SIG-M5 (cell line): Measurements from ENCODE around the gene GJB6.

Experiments used
- DNase-seq: peaks from one replicate; lab custom pipeline; 2025; lab: John Stamatoyannopoulos, UW

The GJB6 gene

DNA sequence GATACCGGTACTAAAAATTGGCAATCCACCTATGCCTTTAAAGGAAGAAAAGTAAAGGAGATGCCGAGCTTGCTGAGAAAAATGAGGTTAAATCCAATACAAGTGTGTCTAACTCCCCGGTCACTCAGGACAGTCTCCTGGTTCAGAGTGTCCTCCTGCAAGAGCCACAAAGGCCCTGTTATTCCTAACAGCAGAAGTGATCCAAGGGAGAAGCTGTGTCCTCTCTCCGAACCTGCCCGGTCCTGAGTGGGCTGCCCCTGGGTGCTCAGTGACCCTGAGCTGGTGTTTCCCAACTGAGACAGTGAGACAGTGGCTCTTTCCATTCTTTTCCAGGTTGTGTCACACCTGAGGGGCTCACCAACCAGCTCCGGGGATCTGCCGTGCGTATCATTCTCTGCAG lies 4.8 kb downstream of the GJB6 start:
- DNase-seq: no peak

DNA sequence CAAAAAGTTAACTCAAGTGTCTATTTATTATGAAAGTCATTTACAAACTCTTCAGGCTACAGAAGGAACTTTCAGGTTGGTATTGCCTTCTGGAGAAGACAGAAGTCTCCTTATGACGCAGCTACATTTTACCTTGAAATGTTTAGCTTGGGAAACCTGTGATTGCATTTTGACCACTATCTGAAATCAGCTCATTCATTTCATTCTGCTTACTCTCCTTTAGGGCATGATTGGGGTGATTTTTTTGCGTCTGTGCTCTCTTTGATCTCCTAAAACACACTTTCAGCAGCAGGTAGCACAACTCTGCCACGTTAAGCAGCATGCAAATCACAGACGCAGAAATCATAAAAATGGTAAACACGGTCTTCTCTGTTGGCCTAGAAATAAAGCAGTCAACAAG lies 9.6 kb downstream of the GJB6 start:
- DNase-seq: no peak

GRCh38 chr13:20221772-20222171 lies 10.3 kb downstream of the GJB6 start:
- peak; percentile 86 for DNase-seq

GRCh38 chr13:20219577-20219976 lies 12.5 kb downstream of the GJB6 start:
- no peak for DNase-seq

DNA sequence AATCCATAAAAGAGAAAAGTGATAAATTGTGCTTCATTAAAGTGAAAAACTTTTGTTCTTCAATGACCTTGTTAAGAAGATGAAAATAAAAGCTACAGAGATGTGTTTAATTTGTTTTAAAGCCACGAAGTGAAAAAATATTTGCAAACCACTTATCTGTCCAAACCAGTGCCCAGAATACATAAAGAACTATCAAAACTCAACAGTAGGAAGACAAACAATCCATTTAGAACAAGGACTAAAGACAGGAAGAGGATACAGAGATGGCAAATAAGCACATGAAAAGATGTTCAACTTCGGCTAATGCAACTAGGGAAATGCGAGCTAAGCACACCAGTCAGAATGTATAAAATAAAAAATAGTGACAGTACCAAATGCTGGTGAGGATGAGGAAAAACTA lies 15.0 kb downstream of the GJB6 start:
- DNase-seq: no peak

DNA sequence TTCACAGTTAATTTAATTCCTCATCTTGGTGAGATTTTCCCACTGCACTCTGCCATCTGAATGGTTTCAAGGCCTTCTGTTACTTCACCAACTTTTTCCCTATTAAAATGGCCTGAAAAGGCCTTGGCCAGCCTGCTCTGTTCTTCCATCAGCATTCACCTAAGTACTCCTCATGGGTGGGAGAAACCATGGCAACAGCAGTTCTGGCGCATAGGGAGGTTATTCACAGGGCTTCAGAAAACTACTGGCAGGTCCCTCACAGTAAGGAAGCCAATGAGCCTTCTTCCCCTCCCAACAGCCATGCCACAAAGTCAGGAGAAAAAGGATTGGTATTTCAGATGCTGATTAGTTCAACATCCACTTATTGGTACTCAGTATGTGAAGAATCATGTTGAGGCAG lies 22.2 kb downstream of the GJB6 start:
- DNase-seq: no peak

DNA sequence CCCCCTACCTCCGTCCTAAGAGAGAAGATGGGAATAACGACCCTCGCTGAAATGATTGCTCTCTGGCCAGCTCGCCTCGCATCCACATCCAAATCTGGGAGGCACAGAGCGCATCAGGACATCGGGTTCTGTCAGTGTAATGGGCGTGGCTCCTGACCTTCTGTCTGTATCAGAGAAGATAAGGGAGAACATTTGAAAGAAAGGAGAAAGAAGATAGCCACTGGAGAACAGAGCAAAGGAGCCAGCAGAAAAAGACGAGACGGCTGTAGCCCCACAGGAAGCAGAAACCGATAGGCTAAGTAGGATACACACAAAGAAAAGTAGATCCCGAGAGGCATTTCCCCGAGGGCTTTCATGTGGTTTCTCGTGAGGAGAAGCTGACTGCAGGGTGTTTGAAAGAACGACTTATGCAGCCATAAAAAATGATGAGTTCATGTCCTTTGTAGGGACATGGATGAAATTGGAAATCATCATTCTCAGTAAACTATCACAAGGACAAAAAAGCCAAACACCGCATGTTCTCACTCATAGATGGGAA lies 25.4 kb downstream of the GJB6 start:
- DNase-seq: no peak

DNA sequence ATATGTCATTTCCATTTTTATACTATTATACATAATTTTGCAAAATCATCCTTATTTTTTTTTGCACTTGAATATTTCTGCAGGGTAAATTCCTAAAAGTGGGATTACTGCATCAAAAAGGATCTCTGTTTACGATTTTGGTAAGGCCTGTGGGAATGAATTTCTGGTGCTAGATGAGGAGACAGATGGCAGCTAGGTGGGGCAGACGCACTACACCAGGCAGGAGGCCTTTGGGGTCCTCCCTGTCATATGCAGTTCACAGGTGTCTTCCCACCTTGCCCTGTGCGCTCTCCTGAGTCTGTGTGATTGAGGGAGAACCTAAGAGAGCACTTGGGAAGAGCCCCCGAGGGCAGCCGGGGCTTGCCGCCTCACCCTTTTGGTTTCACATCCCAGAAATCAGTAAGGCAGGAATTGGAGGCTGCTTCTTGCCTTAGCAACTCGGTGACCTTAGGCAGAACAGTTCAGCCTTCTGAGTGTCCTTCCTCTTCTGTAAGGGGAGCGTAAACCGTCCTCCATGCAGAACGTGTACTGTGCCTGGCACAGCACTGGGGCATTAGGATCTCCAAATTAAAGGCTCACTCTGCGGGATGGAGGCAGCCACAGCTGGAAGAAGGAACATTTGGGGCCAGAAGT lies 25.9 kb downstream of the GJB6 start:
- DNase-seq: no peak

GRCh38 chr13:20198781-20199180 lies 33.3 kb downstream of the GJB6 start:
- DNase-seq: no peak

- no peak for DNase-seq
Measured at GRCh38 chr13:20197361-20197834, 34.7 kb downstream of the GJB6 start.

DNA sequence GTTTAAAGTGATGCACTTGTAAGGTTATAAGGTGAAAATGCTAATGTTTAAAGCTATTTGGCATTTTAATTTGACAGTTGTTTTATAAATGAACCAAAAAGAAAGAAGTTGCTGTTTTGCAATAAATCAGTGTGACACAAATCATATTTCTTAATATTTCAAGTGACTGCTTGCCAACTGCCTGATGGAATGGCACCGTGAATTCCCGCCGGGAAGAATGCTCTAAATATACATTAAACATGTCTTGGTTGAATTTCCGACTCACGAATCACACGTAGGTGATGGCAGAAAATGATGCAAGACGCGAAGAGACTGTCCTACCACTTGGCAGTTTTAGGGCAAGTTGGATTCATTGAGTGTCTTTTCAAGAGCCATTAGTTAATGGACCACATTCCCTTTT lies 36.3 kb downstream of the GJB6 start:
- DNase-seq: no peak

DNA sequence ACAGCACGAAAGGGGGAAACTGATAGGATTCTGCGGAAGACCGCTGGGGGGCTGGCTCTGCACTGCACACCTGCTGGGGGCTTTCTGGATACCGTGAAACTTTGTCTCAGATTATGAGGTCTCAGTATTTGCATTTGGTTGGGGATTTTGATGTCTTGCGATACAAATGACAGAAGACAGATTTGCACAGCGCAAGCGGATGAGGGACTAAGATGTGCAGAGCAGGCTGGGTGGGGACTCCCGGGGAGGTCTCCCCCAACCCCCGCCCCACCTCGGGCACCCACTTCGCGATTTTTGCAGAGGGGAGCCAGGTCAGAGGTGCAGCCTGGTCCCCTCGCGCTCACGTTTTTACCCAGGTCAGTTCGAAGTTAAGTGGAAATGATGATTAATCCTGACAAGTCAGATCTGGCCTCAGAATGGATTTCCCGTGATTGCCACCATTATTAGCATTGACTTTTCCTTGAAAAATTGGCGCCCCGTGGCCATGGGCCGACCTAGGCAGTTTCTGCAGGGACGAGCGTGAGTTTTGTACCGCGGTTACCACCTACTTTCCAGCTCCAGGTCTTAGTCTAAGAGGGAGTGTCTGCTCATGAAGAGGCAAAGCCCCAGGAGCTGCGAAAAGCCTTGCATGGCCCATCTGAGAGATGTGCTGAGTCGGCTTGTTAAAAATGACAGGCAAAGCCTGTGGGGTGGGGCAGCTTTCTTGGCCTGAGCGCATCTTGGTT lies 38.0 kb downstream of the GJB6 start:
- no peak for DNase-seq

DNA sequence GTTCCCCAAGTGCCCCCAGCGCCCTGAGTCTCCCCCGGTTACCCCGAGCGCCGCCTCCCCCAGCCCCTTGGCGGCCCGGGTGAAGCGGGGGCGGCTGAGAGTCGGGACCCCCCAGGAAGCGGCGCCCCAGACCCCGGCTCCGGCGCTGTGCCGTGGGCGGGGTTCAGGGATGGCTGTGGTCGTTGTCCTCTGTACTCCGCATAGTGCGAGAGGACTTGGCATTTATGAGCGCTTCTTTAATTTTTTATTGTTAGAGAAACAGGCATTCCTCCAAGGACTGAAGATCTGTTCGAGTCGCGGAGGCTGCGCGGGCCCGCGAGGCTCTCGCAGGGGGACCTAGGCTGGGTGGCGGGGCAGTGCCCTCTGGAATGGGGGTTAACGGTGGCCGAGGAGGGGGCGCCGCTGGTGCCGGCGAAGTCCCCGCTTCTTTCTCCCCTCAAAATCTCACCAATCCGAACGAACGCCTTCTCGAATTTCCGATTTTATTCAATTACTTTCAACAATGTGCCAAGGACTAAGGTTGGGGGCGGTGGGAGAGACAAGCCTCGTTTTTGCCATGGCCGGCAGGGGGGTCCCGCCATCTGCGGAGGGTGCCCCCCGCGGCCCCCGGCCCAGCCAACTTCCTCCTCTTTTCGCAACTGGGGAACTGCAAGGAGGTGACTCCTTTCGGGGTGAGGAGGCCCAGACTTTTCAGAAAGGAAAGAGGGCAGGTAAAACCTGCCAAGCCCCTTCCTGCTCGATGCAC lies 38.8 kb downstream of the GJB6 start:
- no peak for DNase-seq

DNA sequence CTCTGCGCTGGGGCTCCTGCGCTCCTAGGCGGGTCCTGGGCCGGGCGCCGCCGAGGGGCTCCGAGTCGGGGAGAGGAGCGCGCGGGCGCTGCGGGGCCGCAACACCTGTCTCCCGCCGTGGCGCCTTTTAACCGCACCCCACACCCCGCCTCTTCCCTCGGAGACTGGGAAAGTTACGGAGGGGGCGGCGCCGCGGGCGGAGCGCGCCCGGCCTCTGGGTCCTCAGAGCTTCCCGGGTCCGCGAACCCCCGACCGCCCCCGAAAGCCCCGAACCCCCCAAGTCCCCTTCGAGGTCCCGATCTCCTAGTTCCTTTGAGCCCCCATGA lies 39.3 kb downstream of the GJB6 start, which contains the start of gene GJB2:
TSS of gene GJB2 (minus strand) at position 103 of the 326 bp plus-strand sequence. CDS start 3,357 bp downstream, outside the sequence.
- no peak for DNase-seq

DNA sequence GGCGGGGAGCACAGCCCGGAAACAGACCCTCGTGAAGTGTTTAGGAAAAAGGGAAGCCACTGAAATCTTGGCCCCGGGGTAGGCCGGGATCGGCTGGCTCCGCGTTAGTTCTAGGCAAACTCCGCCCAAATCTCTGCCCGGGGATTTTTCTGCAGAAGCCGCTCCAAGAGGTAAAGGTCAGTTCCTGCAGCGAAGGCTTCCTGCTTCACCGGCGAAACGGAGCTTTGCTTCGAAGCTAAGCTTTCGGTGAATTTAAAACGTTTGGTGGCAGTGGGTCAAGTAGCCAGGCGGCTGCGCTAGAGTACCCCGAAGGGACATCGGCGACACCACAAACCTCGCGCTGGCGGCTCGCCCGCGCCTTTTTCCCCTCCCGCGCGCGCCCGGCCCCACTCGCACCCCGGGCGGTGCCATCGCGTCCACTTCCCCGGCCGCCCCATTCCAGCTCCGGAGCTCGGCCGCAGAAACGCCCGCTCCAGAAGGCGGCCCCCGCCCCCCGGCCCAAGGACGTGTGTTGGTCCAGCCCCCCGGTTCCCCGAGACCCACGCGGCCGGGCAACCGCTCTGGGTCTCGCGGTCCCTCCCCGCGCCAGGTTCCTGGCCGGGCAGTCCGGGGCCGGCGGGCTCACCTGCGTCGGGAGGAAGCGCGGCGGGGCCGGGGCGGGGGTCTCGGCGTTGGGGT lies 39.8 kb downstream of the GJB6 start:
- DNase-seq: no peak

GRCh38 chr13:20191311-20192157 lies 40.6 kb downstream of the GJB6 start:
- no peak for DNase-seq

DNA sequence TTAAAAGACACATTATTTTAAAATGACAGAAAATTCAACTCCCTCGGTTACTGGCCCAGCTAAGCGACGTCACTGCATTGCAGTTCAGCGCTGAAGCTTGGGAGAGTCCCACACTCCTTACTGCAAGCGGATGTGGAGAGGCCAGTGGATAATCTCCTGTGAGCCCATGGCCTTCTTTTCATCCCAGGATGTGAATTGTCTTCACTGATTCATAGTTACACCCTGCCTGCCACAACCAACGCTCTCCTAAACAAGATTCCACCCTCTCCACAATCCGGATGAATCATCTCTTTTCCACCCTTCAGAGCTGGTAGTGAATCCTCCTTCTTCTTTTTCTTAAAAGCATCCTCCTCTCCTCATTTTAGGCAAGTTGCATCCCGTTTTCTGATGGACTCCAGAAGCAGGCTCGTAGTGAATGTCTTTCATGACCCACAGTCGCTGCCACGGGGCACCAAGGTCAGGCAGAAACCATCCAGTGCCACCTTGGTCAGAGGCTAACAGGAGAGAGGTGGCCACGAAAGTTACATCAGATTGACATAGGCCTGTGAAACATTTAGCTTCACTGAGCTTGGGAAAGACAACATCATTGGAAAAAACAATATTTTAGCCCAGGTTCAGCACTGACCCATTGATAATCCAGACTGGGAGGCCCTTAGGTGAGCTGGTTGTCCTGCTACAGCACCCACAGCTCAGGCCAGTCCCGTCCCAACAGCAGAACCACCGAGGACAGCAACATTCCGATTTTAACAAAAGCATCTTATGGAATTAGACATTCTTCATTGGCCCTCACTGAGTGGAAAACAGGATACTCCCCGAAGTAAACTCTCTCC lies 41.4 kb downstream of the GJB6 start:
- DNase-seq: no peak

- no peak for DNase-seq
Measured at GRCh38 chr13:20190076-20190475, 42.0 kb downstream of the GJB6 start.

DNA sequence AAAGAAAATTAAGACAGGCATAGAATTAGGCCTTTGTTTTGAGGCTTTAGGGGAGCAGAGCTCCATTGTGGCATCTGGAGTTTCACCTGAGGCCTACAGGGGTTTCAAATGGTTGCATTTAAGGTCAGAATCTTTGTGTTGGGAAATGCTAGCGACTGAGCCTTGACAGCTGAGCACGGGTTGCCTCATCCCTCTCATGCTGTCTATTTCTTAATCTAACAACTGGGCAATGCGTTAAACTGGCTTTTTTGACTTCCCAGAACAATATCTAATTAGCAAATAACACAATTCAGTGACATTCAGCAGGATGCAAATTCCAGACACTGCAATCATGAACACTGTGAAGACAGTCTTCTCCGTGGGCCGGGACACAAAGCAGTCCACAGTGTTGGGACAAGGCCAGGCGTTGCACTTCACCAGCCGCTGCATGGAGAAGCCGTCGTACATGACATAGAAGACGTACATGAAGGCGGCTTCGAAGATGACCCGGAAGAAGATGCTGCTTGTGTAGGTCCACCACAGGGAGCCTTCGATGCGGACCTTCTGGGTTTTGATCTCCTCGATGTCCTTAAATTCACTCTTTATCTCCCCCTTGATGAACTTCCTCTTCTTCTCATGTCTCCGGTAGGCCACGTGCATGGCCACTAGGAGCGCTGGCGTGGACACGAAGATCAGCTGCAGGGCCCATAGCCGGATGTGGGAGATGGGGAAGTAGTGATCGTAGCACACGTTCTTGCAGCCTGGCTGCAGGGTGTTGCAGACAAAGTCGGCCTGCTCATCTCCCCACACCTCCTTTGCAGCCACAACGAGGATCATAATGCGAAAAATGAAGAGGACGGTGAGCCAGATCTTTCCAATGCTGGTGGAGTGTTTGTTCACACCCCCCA lies 43.2 kb downstream of the GJB6 start:
- peak; percentile 52 for DNase-seq
